Heart left ventricle (tissue), 16 donors: ENCODE results near the gene MAPT. TPM values are rescaled to one million over a fixed set of nuclear protein-coding genes. Genes with fewer than 3 reads are reported as not detected.
A peak's percentile ranks its signal among the peaks of the same experiment; 100 is the strongest.

ENCODE experiments used
- ATAC-seq, 4 donors: fragments of 200-7000 bp; cut with Tn5 transposase; one replicate each; pipeline ENCODE4 v1.9.1; 2020 to 2022; ENCODE audit warnings: moderate library complexity in 4 of 4, mild to moderate bottlenecking in 3 of 4, moderate number of reproducible peaks in 1 of 4
- DNase-seq, 5 donors: peaks; one replicate each; pipeline ENCODE4 v3.0.0-alpha.2; 2020
- H3K27ac ChIP-seq, 12 donors: fragments of 200-600 bp; sonication (generic) in 4 of 12; one replicate each; pipeline versions ENCODE4 v1.5.0 to v1.8.0; 2016 to 2022; ENCODE audit warnings: mild to moderate bottlenecking in 2 of 12
- H3K27me3 ChIP-seq, 9 donors: fragments of 200-600 bp; sonication (generic) in 2 of 9; one replicate each; pipeline versions ENCODE4 v1.5.1 to v1.8.0; 2016 to 2022; ENCODE audit warnings: mild to moderate bottlenecking in 3 of 9
- H3K36me3 ChIP-seq, 9 donors: fragments of 200-600 bp; sonication (generic) in 2 of 9; one replicate each; pipeline versions ENCODE4 v1.5.0 to v1.8.0; 2018 to 2022; ENCODE audit warnings: mild to moderate bottlenecking in 2 of 9
- H3K4me1 ChIP-seq, 12 donors: fragments of 200-600 bp; sonication (generic) in 4 of 12; one replicate each; pipeline versions ENCODE4 v1.5.0 to v1.8.0; 2016 to 2022; ENCODE audit warnings: mild to moderate bottlenecking in 3 of 12
- H3K4me3 ChIP-seq, 12 donors: fragments of 200-600 bp; sonication (generic) in 4 of 12; one replicate each; pipeline versions ENCODE4 v1.5.0 to v1.8.0; 2017 to 2022; ENCODE audit warnings: mild to moderate bottlenecking in 9 of 12, moderate library complexity in 4 of 12
- H3K9me3 ChIP-seq, 12 donors: fragments of 200-600 bp; sonication (generic) in 4 of 12; one replicate each; pipeline versions ENCODE4 v1.5.0 to v1.8.0; 2016 to 2022; ENCODE audit warnings: mild to moderate bottlenecking in 1 of 12
- POLR2A ChIP-seq, 2 donors: fragments of 450-650 bp; IDR thresholded peaks; one replicate each; pipeline ENCODE4 v1.6.1; 2017; ENCODE audit warnings: antibody characterized with exemption in 2 of 2, mild to moderate bottlenecking in 2 of 2, moderate library complexity in 2 of 2
- WGBS, 4 donors: extraction: QIAGEN DNeasy Blood & Tissue Kit in 2 of 4; methylation state at CpG; one replicate each; pipeline versions ENCODE4 v1.1.5 to v1.1.7; 2013 to 2018; 5-methylcytosine and 5-hydroxymethylcytosine counted together
- intact Hi-C, 10 donors: fragments of 100-400 bp; cut with DNase I; formaldehyde crosslinking; loops; one replicate each; pipeline versions ENCODE4 v1.11.1 to v1.14.2; 2022
- polyA plus RNA-seq, 2 donors: library from polyadenylated mRNA; stranded (reverse); fragments of 200-250 nt; gene quantifications; one replicate each; pipeline ENCODE4 v1.2.3, GENCODE V29; 2013
- total RNA-seq, 9 donors: library from RNA; depleted of rRNA in 2 of 9; stranded (reverse); fragments of >200 nt in 2 of 9; fragmentation: NEBNext Ultra II Directional in 3 of 9; extraction: Animal tissue kit (Norgen Biotek cat#: 25700) in 3 of 9; gene quantifications; one replicate each; pipeline versions ENCODE4 v1.1.0 to v1.2.4, GENCODE V29; 2016 to 2023
- TF ChIP-seq, protein P1 (sequence below), 12 donors: fragments of 200-600 bp; sonication (generic) in 4 of 12; IDR thresholded peaks; one replicate each; pipeline versions ENCODE4 v1.5.0 to v1.8.0; 2018 to 2022; ENCODE audit warnings: antibody characterized with exemption in 12 of 12, mild to moderate bottlenecking in 5 of 12
- donor health status: ischemic (EF 13 %, LVEDD 7.1; RV severe dilation, severe dysfunction).
- donor health status: healthy with polysubstance abuse.
- donor health status: DM: no; HTN: yes; CAD: no.
- donor health status: DM: no; HTN: no; CAD: no.
- donor health status: ischemic (EF 25% LVEDD 6.9; RV normal size, moderate dysfunction).
- donor health status: ischemic (EF 25% LVEDD 5.7; RV mildly dilated, moderate dysfunction).
- donor health status: healthy.
- donor health status: DM: yes; HTN: yes; CAD: no.
- donor health status: ischemic (EF 35%, LVEDD 5.7; RV mildly dilated, moderate dysfunction).
- donor health status: nonischemic (EF 11% LVEDD 7.7; RV severe dilation, severe dysfunction).
- donor health status: DM: yes; HTN: yes; CAD: no.
- donor health status: PGD.
- donor health status: ischemic (EF 29% LVEDD 5.4; RV normal size, mild dysfunction).
- donor health status: nonischemic (EF 23%, LVEDD 6.1; RV moderate dilation, normal function).

MAPT gene
- total and polyA plus RNA-seq, 11 donors, result 2.9 to 70.4 (median 29.3) TPM

- peaks cover 0 to 41% (median 17%) of the 10 kb centered on the region in 12 donors for H3K4me1 ChIP-seq
- WGBS, 4 donors, result 6 to 12% (median 6%) methylated on average over 35 to 55 of the region's 55 CpGs
- H3K9me3 ChIP-seq, result no peaks in the 10 kb centered on the region
- H3K36me3 ChIP-seq, result no peaks in the 10 kb centered on the region
- H3K27ac ChIP-seq, result peak overlapping the region in 1 of 12 donors; percentile 81
- intact Hi-C loops, result loop anchor here in 6 of 10 donors (2.0 to 10.0 kb wide), 5 partner anchors 41 to 61 kb away; no protein-coding TSS in a partner anchor
- ATAC-seq (no peak), DNase-seq (no peak)
- peaks cover 0 to 54% (median 21%) of the 10 kb centered on the region in 9 donors for H3K27me3 ChIP-seq
- H3K4me3 ChIP-seq, result peak overlapping the region; percentile 54 to 95 (median 82)
- TF ChIP-seq, protein P1, sequence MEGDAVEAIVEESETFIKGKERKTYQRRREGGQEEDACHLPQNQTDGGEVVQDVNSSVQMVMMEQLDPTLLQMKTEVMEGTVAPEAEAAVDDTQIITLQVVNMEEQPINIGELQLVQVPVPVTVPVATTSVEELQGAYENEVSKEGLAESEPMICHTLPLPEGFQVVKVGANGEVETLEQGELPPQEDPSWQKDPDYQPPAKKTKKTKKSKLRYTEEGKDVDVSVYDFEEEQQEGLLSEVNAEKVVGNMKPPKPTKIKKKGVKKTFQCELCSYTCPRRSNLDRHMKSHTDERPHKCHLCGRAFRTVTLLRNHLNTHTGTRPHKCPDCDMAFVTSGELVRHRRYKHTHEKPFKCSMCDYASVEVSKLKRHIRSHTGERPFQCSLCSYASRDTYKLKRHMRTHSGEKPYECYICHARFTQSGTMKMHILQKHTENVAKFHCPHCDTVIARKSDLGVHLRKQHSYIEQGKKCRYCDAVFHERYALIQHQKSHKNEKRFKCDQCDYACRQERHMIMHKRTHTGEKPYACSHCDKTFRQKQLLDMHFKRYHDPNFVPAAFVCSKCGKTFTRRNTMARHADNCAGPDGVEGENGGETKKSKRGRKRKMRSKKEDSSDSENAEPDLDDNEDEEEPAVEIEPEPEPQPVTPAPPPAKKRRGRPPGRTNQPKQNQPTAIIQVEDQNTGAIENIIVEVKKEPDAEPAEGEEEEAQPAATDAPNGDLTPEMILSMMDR (IDR thresholded peaks at IDR 0.05), result no peak
- TF ChIP-seq POLR2A (IDR thresholded peaks at IDR 0.05), result no peak
These were observed 1.8 kb downstream of the MAPT start for GRCh38 chr17:45895969-45896785.

DNA sequence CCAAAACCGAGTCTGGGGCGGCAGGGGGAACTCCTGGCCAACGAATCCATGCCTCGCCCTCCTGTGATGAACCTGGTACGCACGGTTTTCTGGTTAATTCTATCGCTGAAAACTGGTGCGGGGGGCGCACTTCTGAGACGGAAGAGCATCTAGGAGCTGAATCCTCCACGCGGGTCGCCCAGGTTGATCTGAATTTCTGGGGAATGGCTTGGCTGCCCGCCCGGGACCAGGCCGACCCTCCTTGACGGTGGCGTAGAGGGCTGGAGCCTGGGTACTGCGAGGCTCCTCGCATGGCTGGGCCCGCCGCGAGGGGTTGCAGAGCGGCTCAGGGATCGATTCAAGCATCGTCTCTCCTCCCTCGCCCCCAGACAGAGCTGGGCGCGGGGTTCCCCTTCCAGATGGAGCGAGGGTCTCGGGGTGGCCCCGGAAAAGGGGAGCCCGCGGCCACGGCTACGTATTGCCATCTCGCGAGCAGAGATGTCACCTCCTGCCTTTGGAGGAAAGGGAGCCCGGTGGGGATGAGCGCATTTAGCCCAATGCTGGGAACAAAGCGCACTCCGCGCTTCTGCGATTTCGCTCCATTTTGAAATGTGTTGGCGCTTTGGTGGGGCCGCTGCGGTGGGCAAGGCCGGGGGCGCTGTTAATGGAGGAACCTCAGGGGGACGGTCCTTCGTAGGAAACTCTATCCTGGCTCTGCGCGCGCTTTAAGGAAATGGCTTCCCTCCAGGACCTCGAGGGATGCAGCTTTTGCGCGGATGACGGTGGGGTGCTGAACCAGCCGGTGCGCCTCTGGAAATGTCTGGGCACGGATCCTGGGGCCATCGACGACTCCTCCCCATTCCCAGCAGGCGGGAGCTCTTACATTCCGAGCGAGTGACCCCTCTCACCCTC, 2.7 kb downstream of the MAPT start:
- DNase-seq, result no peak
- peak overlapping the region in 1 of 12 donors; percentile 81 for H3K27ac ChIP-seq
- intact Hi-C loops, result loop anchor here in 2 of 10 donors (5.0 to 10.0 kb wide), 3 partner anchors 40 to 62 kb away; no protein-coding TSS in a partner anchor
- peaks cover 0 to 54% (median 21%) of the 10 kb centered on the region in 9 donors for H3K27me3 ChIP-seq
- peak overlapping the region in 6 of 12 donors; percentile 10 to 95 (median 49) for H3K4me3 ChIP-seq
- peaks cover 0 to 42% (median 17%) of the 10 kb centered on the region in 12 donors for H3K4me1 ChIP-seq
- ATAC-seq, result no peak
- WGBS, 4 donors, result 2 to 30% (median 8%) methylated on average over 37 to 67 of the region's 67 CpGs
- H3K36me3 ChIP-seq, result no peaks in the 10 kb centered on the region
- H3K9me3 ChIP-seq, result no peaks in the 10 kb centered on the region
- TF ChIP-seq POLR2A (IDR thresholded peaks at IDR 0.05), result no peak
- TF ChIP-seq, protein P1 (IDR thresholded peaks at IDR 0.05), result no peak

- no peaks in the 10 kb centered on the region for H3K36me3 ChIP-seq
- 59 to 67% (median 63%) methylated on average over 2 of the region's 2 CpGs for WGBS, 4 donors
- TF ChIP-seq POLR2A (IDR thresholded peaks at IDR 0.05), result no peak
- TF ChIP-seq, protein P1 (IDR thresholded peaks at IDR 0.05), result no peak
- H3K4me3 ChIP-seq, result no peak overlapping the region
- H3K27me3 ChIP-seq, result peaks cover 0 to 48% (median 21%) of the 10 kb centered on the region in 9 donors
- intact Hi-C loops, result no loop called here
- DNase-seq, result no peak
- ATAC-seq, result no peak
- no peak overlapping the region for H3K27ac ChIP-seq
- no peaks in the 10 kb centered on the region for H3K9me3 ChIP-seq
- H3K4me1 ChIP-seq, result peaks cover 0 to 52% (median 19%) of the 10 kb centered on the region in 12 donors
These were observed 5.8 kb downstream of the MAPT start for GRCh38 chr17:45900136-45900535.
